Upper lobe of left lung (tissue), 4 donors: Measurements from ENCODE around the gene FAIM.

Experiments used
- EP300 ChIP-seq, 4 donors: sonication (generic); formaldehyde crosslinking; IDR thresholded peaks; one replicate each; pipeline ENCODE4 v1.5.1; 2017; ENCODE audit warnings: antibody characterized with exemption in 4 of 4, control low read depth in 2 of 4
- POLR2A ChIP-seq, 4 donors: fragments of 450-650 bp; IDR thresholded peaks; one replicate each; pipeline ENCODE4 v1.5.1; 2016 to 2017; ENCODE audit warnings: antibody characterized with exemption in 4 of 4, mild to moderate bottlenecking in 2 of 4
- POLR2AphosphoS5 ChIP-seq, 2 donors: sonication (generic); formaldehyde crosslinking; IDR thresholded peaks; one replicate each; pipeline ENCODE4 v1.5.1; 2017; ENCODE audit warnings: antibody characterized with exemption in 2 of 2
- TF ChIP-seq, protein P1 (sequence below), 6 experiments: fragments of 450-650 bp in 4 of 6; fragments of 200-600 bp in 2 of 6; sonication (generic) in 2 of 6; IDR thresholded peaks; one replicate each; pipeline ENCODE4 v1.5.1; 2016 to 2019; ENCODE audit warnings: antibody characterized with exemption in 6 of 6

DNA sequence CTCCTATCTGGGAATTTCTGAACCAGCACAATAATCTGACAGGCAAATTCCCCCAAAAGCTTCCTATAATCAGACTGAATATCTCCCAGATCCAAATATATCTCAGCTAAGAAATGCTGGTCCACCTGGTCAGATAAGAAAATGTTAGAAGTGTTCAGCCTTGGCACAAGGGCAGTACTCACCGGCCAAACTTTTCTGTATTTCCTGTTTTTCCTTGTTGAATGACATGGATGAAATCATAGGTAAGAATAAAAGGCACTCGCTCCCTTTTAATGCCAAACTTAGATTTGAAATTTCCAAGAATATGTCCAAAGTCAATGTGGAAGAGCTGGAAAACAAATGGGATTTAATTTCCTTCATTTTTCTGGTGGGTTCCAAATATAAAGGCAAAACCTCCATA, 48.9 kb downstream of the FAIM start:
- TF ChIP-seq, protein P1, sequence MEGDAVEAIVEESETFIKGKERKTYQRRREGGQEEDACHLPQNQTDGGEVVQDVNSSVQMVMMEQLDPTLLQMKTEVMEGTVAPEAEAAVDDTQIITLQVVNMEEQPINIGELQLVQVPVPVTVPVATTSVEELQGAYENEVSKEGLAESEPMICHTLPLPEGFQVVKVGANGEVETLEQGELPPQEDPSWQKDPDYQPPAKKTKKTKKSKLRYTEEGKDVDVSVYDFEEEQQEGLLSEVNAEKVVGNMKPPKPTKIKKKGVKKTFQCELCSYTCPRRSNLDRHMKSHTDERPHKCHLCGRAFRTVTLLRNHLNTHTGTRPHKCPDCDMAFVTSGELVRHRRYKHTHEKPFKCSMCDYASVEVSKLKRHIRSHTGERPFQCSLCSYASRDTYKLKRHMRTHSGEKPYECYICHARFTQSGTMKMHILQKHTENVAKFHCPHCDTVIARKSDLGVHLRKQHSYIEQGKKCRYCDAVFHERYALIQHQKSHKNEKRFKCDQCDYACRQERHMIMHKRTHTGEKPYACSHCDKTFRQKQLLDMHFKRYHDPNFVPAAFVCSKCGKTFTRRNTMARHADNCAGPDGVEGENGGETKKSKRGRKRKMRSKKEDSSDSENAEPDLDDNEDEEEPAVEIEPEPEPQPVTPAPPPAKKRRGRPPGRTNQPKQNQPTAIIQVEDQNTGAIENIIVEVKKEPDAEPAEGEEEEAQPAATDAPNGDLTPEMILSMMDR (IDR thresholded peaks at IDR 0.05) = no peak
- TF ChIP-seq POLR2AphosphoS5 (IDR thresholded peaks at IDR 0.05) (no peak), EP300 (IDR thresholded peaks at IDR 0.05) (no peak), POLR2A (IDR thresholded peaks at IDR 0.05) (no peak)
